ENCODE data around the gene FOXJ2.
"Not testable (repeated sequence)": the region's sequence is repeated elsewhere in the genome, so short reads cannot be mapped to it uniquely, and the experiment has no call there.

Gene FOXJ2

GRCh38 chr12:8031017-8031416 lies 1.5 kb upstream of the FOXJ2 start:
- not testable (repeated sequence) for DNase-seq

- no peak for DNase-seq
Measured at GRCh38 chr12:8031872-8032241, 659 bp upstream of the FOXJ2 start.

- peak; percentile 50 for DNase-seq
Measured at GRCh38 chr12:8033153-8034044, 883 bp downstream of the FOXJ2 start.

- DNase-seq, result no peak
Measured at GRCh38 chr12:8034802-8035201, 2.3 kb downstream of the FOXJ2 start.

- no peak for DNase-seq
Measured at GRCh38 chr12:8035440-8036010, 3.0 kb downstream of the FOXJ2 start.

- no peak for DNase-seq
Measured at GRCh38 chr12:8036346-8036745, 3.8 kb downstream of the FOXJ2 start.

GRCh38 chr12:8037046-8037663 lies 4.6 kb downstream of the FOXJ2 start:
- no peak for DNase-seq

GRCh38 chr12:8037947-8038346 lies 5.4 kb downstream of the FOXJ2 start:
- no peak for DNase-seq

- DNase-seq, result peak; percentile 18
Measured at GRCh38 chr12:8038659-8039114, 6.2 kb downstream of the FOXJ2 start.

GRCh38 chr12:8040791-8041190 lies 8.3 kb downstream of the FOXJ2 start:
- no peak for DNase-seq

GRCh38 chr12:8045952-8046944 lies 13.7 kb downstream of the FOXJ2 start:
- DNase-seq, result peak; percentile 84

GRCh38 chr12:8047842-8048241 lies 15.3 kb downstream of the FOXJ2 start:
- no peak for DNase-seq

- no peak for DNase-seq
Measured at GRCh38 chr12:8048906-8049305, 16.4 kb downstream of the FOXJ2 start.

GRCh38 chr12:8050600-8051250 lies 18.2 kb downstream of the FOXJ2 start:
- DNase-seq, result no peak

GRCh38 chr12:8052679-8053078 lies 20.2 kb downstream of the FOXJ2 start:
- DNase-seq, result no peak

- no peak for DNase-seq
Measured at GRCh38 chr12:8054816-8055215, 22.3 kb downstream of the FOXJ2 start.

- no peak for DNase-seq
Measured at GRCh38 chr12:8057306-8057705, 24.8 kb downstream of the FOXJ2 start.

- DNase-seq, result no peak
Measured at GRCh38 chr12:8057839-8058238, 25.3 kb downstream of the FOXJ2 start.

- DNase-seq, result no peak
Measured at GRCh38 chr12:8058506-8058905, 26.0 kb downstream of the FOXJ2 start.

- no peak for DNase-seq
Measured at GRCh38 chr12:8064131-8064530, 31.6 kb downstream of the FOXJ2 start.

- DNase-seq, result no peak
Measured at GRCh38 chr12:8065991-8066594, 33.6 kb downstream of the FOXJ2 start, which contains the start of gene C3AR1. C3AR1 (minus strand) TSS chr12:8066359; CDS start chr12:8060185, 6,174 bp downstream.

- DNase-seq, result no peak
Measured at GRCh38 chr12:8069582-8069981, 37.1 kb downstream of the FOXJ2 start.

Data from stimulated activated CD4-positive, alpha-beta T cell treated with anti-CD3 and anti-CD28 coated beads, Interleukin-4, amount 100 ng/mL, for 1 hour (primary cell).